A673 (cell line): ENCODE data around the gene HRH3. TPM values are rescaled to one million over a fixed set of nuclear protein-coding genes. Genes with fewer than 3 reads are reported as not detected.

Experiments used
- BruUV-seq: library from RNA; stranded (reverse); fragments of 400-500 nt; replicated peaks from 2 replicates; lab custom pipeline; 2021; lab: Mats Ljungman, UMichigan
- CTCF ChIA-PET: fragments of 300-600 bp; sonication (Branson Sonifier 250); formaldehyde crosslinking; loops from one replicate; lab custom pipeline; 2022; ENCODE audit warnings: antibody characterized with exemption; lab: Charles Lee
- POLR2A ChIA-PET: fragments of 300-600 bp; sonication (Branson Sonifier 250); formaldehyde crosslinking; loops from one replicate; lab custom pipeline; 2022; ENCODE audit warnings: antibody characterized with exemption; ENCODE audit not compliant: low non-redundant PET; lab: Charles Lee
- DNase-seq: peaks from one replicate; pipeline ENCODE4 v3.0.0-alpha.2; 2015; ENCODE audit warnings: low spot score
- H3K27ac ChIP-seq: fragments of 200-600 bp; sonication (generic); 2 replicates; pipeline ENCODE4 v1.5.1; 2016; ENCODE audit warnings: mixed run types, low read depth, mild to moderate bottlenecking, mixed read lengths, antibody characterized with exemption, low read length; ENCODE audit not compliant: poor library complexity, severe bottlenecking
- H3K27me3 ChIP-seq: fragments of 200-600 bp; sonication (generic); replicated peaks from 2 replicates; pipeline ENCODE4 v1.6.1; 2017; ENCODE audit warnings: mixed run types, low read depth, mild to moderate bottlenecking, mixed read lengths, antibody characterized with exemption, low read length; ENCODE audit not compliant: insufficient read depth, poor library complexity
- H3K36me3 ChIP-seq: fragments of 200-600 bp; sonication (generic); 2 replicates; pipeline ENCODE4 v1.6.1; 2016; ENCODE audit warnings: mixed run types, mild to moderate bottlenecking, mixed read lengths, antibody characterized with exemption, low read length; ENCODE audit not compliant: insufficient read depth, poor library complexity, severe bottlenecking
- H3K4me1 ChIP-seq: fragments of 200-600 bp; sonication (generic); 2 replicates; pipeline ENCODE4 v1.6.1; 2017; ENCODE audit warnings: mixed run types, mild to moderate bottlenecking, mixed read lengths, antibody characterized with exemption, low read length; ENCODE audit not compliant: insufficient read depth, poor library complexity, severe bottlenecking
- H3K4me3 ChIP-seq: fragments of 200-600 bp; sonication (generic); 2 replicates; pipeline ENCODE4 v1.5.1; 2016; ENCODE audit warnings: low read depth, mixed run types, mild to moderate bottlenecking, mixed read lengths, low read length; ENCODE audit not compliant: poor library complexity, severe bottlenecking
- H3K9me3 ChIP-seq: fragments of 200-600 bp; sonication (generic); 2 replicates; pipeline ENCODE4 v1.6.1; 2016; ENCODE audit warnings: mixed run types, low read depth, mild to moderate bottlenecking, mixed read lengths, antibody characterized with exemption, low read length; ENCODE audit not compliant: poor library complexity, severe bottlenecking
- EZH2 ChIP-seq: fragments of 200-600 bp; sonication (generic); IDR thresholded peaks from 2 replicates; pipeline ENCODE4 v1.6.1; 2017; ENCODE audit warnings: borderline replicate concordance, low read depth, mild to moderate bottlenecking, mixed read lengths, antibody characterized with exemption, low read length; ENCODE audit not compliant: poor library complexity, severe bottlenecking
- intact Hi-C: fragments of 100-400 bp; cut with micrococcal nuclease; formaldehyde crosslinking; loops from one replicate; pipeline ENCODE4 v1.10.0; 2022; ENCODE audit not compliant: unreplicated experiment
- total RNA-seq: library from RNA; stranded (reverse); gene quantifications from 2 replicates; pipeline ENCODE4 v1.2.3, GENCODE V29; 2021
- TF ChIP-seq, protein P1 (sequence below): fragments of 300-800, 200-600 bp; sonication (generic); conservative IDR thresholded peaks from 2 replicates; pipeline ENCODE4 v1.5.1; 2017; ENCODE audit warnings: low read depth, mild to moderate bottlenecking, antibody characterized with exemption, low read length, moderate library complexity, mixed read lengths

Gene HRH3
- total RNA-seq, 1 experiment from 2014 or later: not detected

DNA sequence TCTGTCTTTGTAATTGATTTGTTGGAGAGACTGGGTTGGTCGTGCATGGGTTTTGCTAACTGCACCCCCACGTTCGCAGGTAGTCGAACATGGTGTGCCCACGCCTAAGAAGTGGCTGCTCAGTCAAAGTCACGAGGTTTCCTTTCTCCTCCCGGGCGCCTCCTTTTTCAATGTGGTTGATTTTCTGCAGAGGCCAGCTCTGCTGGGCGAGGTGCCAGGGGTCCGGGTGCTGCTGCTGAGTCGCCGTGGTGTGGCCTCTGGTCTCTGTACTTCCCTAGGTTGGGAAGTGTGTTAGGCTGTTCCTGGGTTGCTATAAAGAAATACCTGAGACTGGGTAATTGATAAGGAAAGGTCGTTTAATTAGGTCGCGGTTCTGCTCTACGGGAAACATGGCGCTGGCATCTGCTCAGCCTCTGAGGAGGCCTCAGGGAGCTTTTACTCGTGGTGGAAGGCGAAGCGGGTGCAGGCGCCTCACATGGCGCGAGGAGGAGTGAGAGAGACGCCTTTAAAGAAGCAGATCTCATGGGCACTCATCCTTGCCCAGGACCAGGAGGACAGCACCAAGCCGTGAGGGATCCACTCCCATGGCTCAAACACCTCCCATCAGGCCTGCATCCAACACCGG is 32.4 kb upstream of the HRH3 start:
- no TSS peak for BruUV-seq

GRCh38 chr20:62248890-62249560 is 28.9 kb upstream of the HRH3 start:
- intact Hi-C loops: no loop called here
- POLR2A ChIA-PET: no interaction called here
- no peak for DNase-seq

More for the DNA sequence above, 32.4 kb upstream of the HRH3 start:
- Histone ChIP-seq H3K9me3 (no peaks in the 10 kb centered on the region), H3K36me3 (no peaks in the 10 kb centered on the region), H3K27me3 (no peaks in the 10 kb centered on the region), H3K4me1 (no peaks in the 10 kb centered on the region), H3K27ac (no peak overlapping the region), H3K4me3 (no peak overlapping the region)
- no peak for DNase-seq
- ChIA-PET POLR2A (no interaction called here), CTCF (no interaction called here)
- intact Hi-C loops: no loop called here
- TF ChIP-seq, protein P1, sequence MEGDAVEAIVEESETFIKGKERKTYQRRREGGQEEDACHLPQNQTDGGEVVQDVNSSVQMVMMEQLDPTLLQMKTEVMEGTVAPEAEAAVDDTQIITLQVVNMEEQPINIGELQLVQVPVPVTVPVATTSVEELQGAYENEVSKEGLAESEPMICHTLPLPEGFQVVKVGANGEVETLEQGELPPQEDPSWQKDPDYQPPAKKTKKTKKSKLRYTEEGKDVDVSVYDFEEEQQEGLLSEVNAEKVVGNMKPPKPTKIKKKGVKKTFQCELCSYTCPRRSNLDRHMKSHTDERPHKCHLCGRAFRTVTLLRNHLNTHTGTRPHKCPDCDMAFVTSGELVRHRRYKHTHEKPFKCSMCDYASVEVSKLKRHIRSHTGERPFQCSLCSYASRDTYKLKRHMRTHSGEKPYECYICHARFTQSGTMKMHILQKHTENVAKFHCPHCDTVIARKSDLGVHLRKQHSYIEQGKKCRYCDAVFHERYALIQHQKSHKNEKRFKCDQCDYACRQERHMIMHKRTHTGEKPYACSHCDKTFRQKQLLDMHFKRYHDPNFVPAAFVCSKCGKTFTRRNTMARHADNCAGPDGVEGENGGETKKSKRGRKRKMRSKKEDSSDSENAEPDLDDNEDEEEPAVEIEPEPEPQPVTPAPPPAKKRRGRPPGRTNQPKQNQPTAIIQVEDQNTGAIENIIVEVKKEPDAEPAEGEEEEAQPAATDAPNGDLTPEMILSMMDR: no peak
- TF ChIP-seq EZH2: no peak

DNA sequence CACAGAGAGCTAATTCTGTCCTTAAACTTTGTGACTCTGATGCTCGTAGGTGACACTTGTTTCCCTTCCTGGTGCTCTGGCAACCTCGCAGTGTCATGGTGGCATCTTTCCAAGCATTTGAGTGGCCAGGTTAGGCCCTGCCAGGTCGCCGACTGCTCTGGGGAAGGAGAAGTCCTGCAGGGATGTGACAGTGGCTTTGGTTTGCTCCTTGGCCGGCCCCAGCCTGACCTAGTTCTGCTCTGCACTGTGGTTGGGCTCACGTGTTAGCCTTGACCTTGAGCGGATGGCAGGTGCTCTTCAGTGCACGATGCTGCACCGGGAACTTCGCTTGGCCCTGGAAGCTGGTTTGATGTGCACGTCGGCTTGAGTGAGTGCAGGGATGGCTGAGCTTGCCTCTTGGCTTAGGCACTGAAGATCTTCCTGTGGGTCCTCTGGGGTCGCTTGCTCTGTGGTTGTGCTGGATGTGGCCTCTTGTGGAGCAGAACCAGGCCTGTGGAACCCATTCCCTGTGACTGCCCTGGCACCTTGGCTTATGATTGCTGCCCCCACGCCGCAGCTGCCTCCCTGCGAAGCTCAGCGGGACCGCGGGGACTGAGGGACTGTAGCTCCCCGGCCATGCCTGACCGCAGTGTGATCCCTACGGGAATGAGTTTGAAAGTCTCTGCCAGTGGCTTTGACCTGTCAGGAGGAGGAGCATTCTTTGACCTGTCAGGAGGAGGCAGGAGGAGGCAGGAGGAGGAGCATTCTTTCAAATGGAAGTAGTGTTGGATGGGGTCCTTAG is 27.0 kb upstream of the HRH3 start:
- TF ChIP-seq, protein P1: no peak
- no peak for TF ChIP-seq EZH2
- no peak for DNase-seq
- Histone ChIP-seq H3K27ac (no peak overlapping the region), H3K36me3 (no peaks in the 10 kb centered on the region), H3K27me3 (no peaks in the 10 kb centered on the region), H3K4me1 (no peaks in the 10 kb centered on the region), H3K9me3 (no peaks in the 10 kb centered on the region), H3K4me3 (no peak overlapping the region)
- intact Hi-C loops: no loop called here
- POLR2A ChIA-PET: no interaction called here
- BruUV-seq: no TSS peak
- CTCF ChIA-PET: no interaction called here

More at GRCh38 chr20:62248890-62249560, 28.9 kb upstream of the HRH3 start:
- no peaks in the 10 kb centered on the region for H3K9me3 ChIP-seq
- H3K4me1 ChIP-seq: no peaks in the 10 kb centered on the region
- no peak overlapping the region for H3K27ac ChIP-seq
- H3K36me3 ChIP-seq: no peaks in the 10 kb centered on the region
- TF ChIP-seq, protein P1: no peak
- CTCF ChIA-PET: no interaction called here
- no TSS peak for BruUV-seq
- H3K4me3 ChIP-seq: no peak overlapping the region
- H3K27me3 ChIP-seq: no peaks in the 10 kb centered on the region
